Fibroblast of gingiva (primary cell): ENCODE data around the gene HAAO.
"Not testable (repeated sequence)": the region's sequence is repeated elsewhere in the genome, so short reads cannot be mapped to it uniquely, and the experiment has no call there.

Experiments used
- DNase-seq: peaks from one replicate; pipeline ENCODE4 v3.0.0-alpha.2; 2011; ENCODE audit warnings: low read depth

Gene HAAO

GRCh38 chr2:42792583-42793333, at the start of gene HAAO:
HAAO (minus strand) TSS chr2:42792583; CDS start chr2:42792536, 47 bp downstream.
- DNase-seq, result no peak

- no peak for DNase-seq
Observed at GRCh38 chr2:42841344-42841743, 49.0 kb upstream of the HAAO start.

- no peak for DNase-seq
Observed at GRCh38 chr2:42840760-42841159, 48.4 kb upstream of the HAAO start.

DNA sequence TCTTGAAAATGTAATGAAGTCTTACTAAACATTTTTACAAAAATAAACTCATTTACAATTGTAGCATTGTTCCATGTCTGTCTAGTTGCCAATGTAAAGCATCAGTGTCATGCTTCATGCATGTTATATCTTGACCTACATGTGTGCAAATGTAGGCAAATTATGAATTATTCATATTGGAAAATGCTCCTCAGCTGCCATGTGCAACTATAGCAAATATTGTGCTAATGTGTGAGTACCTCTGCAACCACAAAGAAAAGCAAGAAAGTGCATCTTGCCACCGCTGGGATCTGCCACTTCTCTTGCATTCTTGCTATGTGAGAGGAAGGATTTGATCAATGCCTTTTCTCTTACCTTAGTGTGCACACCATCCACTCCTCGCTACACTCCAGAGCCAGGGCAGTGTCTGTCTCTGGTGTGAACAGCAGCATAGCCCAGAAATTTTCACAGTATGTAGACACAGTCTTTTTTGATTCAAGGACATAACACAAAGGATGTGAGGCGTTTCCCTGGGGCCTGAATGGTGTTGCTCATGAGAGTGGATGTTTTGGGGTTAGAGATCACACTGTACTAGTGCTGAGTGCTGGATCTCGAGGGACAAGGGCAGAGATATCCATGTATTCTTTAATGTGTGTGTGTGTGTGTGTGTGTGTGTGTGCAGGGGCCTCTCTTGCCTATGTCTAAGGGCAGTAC, 47.6 kb upstream of the HAAO start:
- no peak for DNase-seq

DNA sequence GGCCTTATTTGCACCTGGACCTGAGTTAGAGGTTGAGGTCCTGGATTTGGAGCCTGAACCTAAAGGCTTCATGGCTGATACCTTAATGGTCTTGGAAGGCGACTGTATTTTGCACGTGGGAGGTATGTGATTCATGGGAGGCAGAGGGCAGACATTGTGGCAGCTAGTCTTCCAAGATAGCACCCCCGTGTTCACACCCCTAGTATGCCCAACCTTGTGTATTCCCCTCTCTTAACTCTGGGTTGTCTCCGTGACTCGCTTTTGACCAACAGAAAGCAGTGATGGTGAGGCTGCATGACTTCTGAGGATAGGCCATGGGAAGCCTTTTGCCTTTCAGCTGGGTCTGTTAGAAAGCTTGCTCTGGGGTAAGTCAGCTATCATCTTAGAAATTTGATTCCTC, 45.8 kb upstream of the HAAO start:
- DNase-seq, result no peak

DNA sequence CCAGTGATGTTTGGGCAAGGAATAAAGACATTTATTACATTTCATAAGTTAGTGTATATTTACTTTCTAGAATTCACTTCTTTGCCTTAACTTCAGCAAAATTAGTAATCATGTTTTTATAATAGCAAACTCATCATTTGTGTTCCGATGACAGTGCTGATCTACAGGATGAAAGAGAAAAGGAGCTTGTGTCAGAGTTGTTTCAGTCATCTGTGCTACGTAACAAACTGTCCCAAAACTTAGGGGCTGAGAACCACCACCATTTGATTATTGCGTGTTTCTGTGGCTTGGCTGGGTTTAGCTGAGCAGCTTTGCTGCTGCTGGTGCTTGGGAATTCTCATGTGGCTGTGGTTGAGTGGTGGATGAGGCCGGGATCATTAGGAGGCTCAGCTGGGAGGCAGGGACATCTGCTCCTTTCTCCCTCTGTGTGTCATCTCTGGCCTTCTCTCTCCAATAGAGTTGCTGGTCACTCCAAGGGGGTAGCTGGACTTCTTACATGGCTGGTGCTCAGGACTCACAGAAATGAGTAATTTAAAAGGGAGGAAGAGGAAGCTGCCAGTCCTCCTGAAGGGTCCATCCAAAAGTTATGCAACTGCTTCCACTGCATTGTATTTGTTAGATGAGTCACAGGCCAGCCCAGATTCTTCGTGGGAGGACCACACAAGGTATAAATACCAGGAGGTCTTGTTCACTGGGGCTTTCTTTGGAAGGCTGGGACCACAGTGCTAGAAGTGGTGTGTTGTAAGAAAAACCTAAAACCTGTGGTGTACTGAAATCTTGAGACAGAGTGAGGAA, 43.4 kb upstream of the HAAO start:
- peak; percentile 93 for DNase-seq

- no peak for DNase-seq
Observed at GRCh38 chr2:42834161-42834560, 41.8 kb upstream of the HAAO start.

GRCh38 chr2:42832289-42832634, 39.9 kb upstream of the HAAO start:
- DNase-seq, result no peak

DNA sequence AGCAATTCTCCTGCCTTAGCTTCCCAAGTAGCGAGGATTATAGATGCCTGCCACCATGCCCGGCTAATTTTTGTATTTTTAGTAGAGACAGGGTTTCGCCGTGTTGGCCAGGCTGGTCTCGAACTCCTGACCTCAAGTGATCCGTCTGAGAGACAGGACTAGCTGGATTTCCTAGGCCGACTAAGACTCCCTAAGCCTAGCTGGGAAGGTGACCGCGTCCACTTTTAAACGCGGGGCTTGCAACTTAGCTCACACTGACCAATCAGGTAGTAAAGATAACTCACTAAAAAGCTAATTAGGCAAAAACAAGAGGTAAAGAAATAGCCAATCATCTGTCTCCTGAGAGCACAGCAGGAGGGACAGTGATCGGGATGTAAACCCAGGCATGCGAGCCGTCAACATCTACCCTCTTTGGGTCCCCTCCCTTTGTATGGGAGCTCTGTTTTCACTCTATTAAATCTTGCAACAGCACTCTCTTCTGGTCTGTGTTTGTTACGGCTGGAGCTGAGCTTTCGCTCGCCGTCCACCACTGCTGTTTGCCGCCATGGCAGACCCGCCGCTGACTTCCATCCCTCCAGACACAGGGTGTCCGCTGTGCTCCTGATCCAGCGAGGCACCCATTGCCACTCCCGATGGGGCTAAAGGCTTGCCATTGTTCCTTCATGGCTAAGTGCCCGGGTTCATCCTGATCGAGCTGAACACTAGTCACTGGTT, 39.3 kb upstream of the HAAO start:
- not testable (repeated sequence) for DNase-seq

GRCh38 chr2:42830922-42831574, 38.7 kb upstream of the HAAO start:
- DNase-seq, result no peak

GRCh38 chr2:42829671-42830440, 37.5 kb upstream of the HAAO start:
- DNase-seq, result no peak

- peak; percentile 60 for DNase-seq
Observed at GRCh38 chr2:42828487-42829425, 36.4 kb upstream of the HAAO start.

DNA sequence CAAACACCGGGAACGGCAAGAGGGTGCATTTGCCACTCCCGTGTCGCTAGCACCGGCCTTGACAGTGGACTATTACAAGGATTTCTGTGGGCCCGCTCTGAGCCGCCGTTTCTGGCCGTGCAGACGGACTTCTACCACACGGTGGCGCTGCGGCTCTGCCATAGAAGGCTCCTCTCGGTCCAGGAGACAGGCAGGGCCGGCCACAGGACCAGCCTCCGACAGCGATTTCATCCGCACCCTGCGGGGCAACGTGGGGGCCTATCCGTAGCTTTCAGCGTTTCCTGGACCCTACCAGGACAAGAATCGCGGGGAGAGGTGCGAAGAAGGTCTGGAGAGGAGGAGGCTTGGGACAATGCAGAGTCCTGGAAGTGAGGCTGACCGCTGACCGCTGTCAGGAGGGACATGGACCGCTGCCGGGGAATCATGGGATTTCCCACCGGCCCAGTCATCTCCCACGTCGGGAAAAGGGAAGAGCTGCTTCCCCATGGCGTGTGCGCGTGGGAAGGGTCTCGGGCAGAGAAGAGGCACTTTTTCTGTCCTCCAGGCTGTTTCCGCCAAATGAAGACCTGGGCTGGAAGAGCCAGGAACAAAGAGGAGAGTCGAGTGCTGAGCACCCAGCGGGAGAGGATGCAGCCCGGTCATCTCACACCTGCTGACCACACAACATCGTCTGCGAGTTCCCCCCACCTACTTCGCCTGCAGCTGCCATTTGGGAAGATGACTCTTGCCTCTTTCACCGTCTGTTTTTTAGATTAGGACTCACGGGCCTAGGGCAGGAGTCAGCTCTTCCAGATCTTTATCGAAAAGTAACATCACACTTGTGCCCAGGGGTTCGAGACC, 35.5 kb upstream of the HAAO start:
- peak; percentile 73 for DNase-seq

DNA sequence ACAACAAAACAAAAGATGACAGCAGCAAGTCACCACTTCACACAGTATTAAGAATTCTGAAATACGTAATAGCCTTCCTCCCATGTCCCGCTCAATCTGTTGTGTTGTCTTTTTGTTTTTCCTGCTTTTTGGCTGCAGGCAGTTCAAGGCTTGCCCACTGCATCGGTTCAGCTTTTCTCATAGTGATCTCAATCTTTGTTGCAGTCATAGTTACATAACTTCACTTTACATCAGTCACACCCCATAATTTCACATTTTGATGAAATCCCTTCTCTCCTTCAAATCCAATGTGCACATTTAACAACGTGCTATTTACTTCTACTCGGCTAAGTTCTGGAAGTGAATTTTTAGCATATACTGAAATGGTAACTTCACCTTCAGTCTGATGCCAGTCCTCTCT, 33.8 kb upstream of the HAAO start:
- DNase-seq, result no peak

- DNase-seq, result no peak
Observed at GRCh38 chr2:42824454-42824807, 32.0 kb upstream of the HAAO start.

DNA sequence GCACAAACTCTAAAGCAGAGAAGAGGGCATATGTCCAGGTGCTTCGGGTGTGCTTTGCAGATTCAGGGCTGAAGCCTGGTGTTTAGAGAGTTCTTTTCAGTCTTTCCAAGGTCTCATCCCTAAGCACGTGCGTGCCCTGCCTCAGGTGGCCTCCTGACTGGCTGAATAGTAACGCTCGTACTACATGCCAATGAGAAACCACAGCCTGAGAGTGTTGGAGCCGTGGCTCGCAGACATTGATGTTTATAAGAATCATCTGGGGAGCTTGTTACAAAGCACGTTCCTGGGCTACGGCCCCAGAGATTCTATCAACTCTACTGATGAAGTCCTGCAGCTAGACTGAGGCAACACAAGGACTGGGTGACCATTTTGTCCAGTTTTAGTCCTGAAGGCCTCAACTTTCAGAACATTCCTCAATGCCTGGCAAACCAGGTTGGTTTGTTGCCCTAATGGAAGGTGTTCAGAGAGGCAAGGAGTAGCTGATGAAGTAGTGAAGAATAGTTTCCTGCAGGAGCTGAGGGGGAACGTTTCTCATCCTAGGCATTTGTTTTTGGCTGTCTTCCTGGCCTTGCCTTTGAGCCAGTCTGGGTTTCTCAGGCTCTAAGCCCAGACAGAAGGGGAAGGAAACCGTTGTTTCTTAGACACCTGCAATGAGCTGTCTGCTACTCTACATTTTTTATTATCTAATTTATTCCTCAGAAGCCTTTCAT, 31.5 kb upstream of the HAAO start:
- DNase-seq, result no peak

DNA sequence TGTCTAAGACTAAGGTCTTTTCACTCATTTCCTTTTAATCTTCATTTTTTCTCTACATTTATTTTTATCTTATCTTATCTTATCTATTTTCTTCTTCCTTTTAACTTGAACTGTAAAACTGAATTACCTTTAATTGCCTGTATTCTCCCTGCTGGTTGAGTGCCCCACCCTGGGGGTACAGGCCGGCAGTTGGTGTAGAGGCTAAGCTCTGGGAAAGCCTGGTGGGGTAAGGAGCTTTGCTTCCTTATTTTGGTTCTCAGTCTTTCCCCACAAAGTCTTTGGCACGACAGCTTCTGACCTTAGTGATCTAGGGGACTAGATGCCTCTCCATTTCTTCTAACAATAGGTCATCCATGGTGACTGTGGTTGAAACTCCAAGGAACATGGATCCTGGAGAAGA, 26.8 kb upstream of the HAAO start:
- DNase-seq, result no peak

DNA sequence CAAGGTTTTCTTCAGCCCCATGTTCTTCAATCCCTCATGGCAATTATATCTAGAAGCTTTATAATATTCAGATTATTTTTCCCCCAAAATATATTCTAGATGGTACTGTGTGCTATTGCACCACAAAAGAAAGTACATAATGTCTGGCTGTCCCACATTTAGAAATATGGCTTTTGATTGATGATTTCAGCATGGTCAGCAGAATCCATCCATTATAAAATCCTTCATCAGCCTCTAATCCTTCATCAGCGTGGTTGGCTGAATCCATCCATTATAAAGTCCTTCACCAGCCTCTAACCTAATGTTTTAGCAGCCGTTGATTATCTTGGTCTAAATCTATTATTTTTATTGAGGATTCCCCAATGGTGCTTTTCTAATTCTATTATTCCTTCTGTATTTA, 23.3 kb upstream of the HAAO start:
- DNase-seq, result no peak
